Endothelial cell of umbilical vein (primary cell): ENCODE measurements around the gene RADIL. TPM values are rescaled to one million over a fixed set of nuclear protein-coding genes. Genes with fewer than 3 reads are reported as not detected.

Source experiments
- BruUV-seq: library from RNA; stranded (reverse); fragments of 400-500 nt; replicated peaks from 2 replicates; lab custom pipeline; 2021; lab: Mats Ljungman, UMichigan
- CTCF ChIA-PET: fragments of 300-600, 350-600 bp; sonication (Branson Sonifier 250); formaldehyde crosslinking; loops from one replicate; lab custom pipeline; 2021; ENCODE audit warnings: antibody characterized with exemption, inconsistent platforms; lab: Charles Lee
- POLR2A ChIA-PET: fragments of 300-600, 350-600 bp; sonication (Branson Sonifier 250); formaldehyde crosslinking; loops from one replicate; lab custom pipeline; 2021; ENCODE audit warnings: antibody characterized with exemption, inconsistent platforms; lab: Charles Lee
- DNase-seq: peaks from one replicate; pipeline ENCODE4 v3.0.0-alpha.2; 2011; ENCODE audit warnings: low read depth, low spot score
- FAIRE-seq: peaks from 2 replicates; lab custom pipeline; 2011; peaks lifted over from hg19 to GRCh38; lab: Jason Lieb, UNC
- H2AFZ ChIP-seq: 2 replicates; pipeline ENCODE4 v1.6.0; 2012; ENCODE audit warnings: low read depth, low read length, control low read depth, inconsistent platforms
- H3K27ac ChIP-seq: 2 replicates; pipeline ENCODE4 v1.5.1; 2011; ENCODE audit warnings: low read depth, mild to moderate bottlenecking, control low read depth, low read length, moderate library complexity; ENCODE audit not compliant: insufficient read depth
- H3K27me3 ChIP-seq, 2 experiments: 2 replicates each; pipeline versions ENCODE4 v1.6.0 to v1.6.1; 2011; ENCODE audit warnings: low read length in 2 of 2, mixed read lengths in 1 of 2; ENCODE audit not compliant: control insufficient read depth in 2 of 2, insufficient read depth in 2 of 2
- H3K36me3 ChIP-seq, 2 experiments: 2 replicates in 1 of 2; 3 replicates in 1 of 2; pipeline ENCODE4 v1.5.1; 2011; ENCODE audit warnings: low read length in 2 of 2, mild to moderate bottlenecking in 1 of 2, moderate library complexity in 1 of 2; ENCODE audit not compliant: control insufficient read depth in 2 of 2, insufficient read depth in 2 of 2; ENCODE audit errors: extremely low read depth in 1 of 2
- H3K4me1 ChIP-seq: 3 replicates; pipeline ENCODE4 v1.5.1; 2011; ENCODE audit warnings: mild to moderate bottlenecking, low read length; ENCODE audit not compliant: control insufficient read depth, insufficient read depth; ENCODE audit errors: extremely low read depth
- H3K4me2 ChIP-seq: 2 replicates; pipeline ENCODE4 v1.6.1; 2011; ENCODE audit warnings: low read length, control low read depth, mixed read lengths; ENCODE audit not compliant: insufficient read depth
- H3K4me3 ChIP-seq, 3 experiments: fragments of 200-600 bp in 1 of 3; sonication (generic), shearing (Covaris generic) in 1 of 3; replicated peaks in 1 of 3; 2 replicates each; pipeline ENCODE4 v1.5.1; 2011 to 2016; ENCODE audit warnings: control low read depth in 3 of 3, low read length in 3 of 3, mild to moderate bottlenecking in 2 of 3, inconsistent platforms in 1 of 3, low read depth in 1 of 3, moderate library complexity in 1 of 3; ENCODE audit not compliant: insufficient read depth in 1 of 3
- H3K79me2 ChIP-seq: 2 replicates; pipeline ENCODE4 v1.6.0; 2012; ENCODE audit warnings: low read length, inconsistent platforms; ENCODE audit not compliant: control insufficient read depth, insufficient read depth
- H3K9ac ChIP-seq: replicated peaks from 2 replicates; pipeline ENCODE3; 2011; ENCODE audit warnings: low read length, control low read depth; ENCODE audit not compliant: insufficient read depth; ENCODE audit errors: extremely low read depth
- H3K9me1 ChIP-seq: replicated peaks from 3 replicates; pipeline ENCODE4 v1.6.0; 2011; ENCODE audit warnings: mild to moderate bottlenecking, low read length; ENCODE audit not compliant: control insufficient read depth, insufficient read depth; ENCODE audit errors: extremely low read depth
- H3K9me3 ChIP-seq: replicated peaks from 2 replicates; pipeline ENCODE4 v1.5.1; 2012; ENCODE audit warnings: low read length, inconsistent platforms; ENCODE audit not compliant: control insufficient read depth, insufficient read depth
- H4K20me1 ChIP-seq: replicated peaks from 2 replicates; pipeline ENCODE3; 2011; ENCODE audit warnings: mild to moderate bottlenecking, low read length; ENCODE audit not compliant: control insufficient read depth, insufficient read depth; ENCODE audit errors: extremely low read depth
- EZH2 ChIP-seq: IDR thresholded peaks from 2 replicates; pipeline ENCODE4 v1.6.1; 2012; ENCODE audit warnings: borderline replicate concordance, low read depth, mild to moderate bottlenecking, moderate library complexity, low read length, inconsistent platforms; ENCODE audit not compliant: severe bottlenecking
- FOS ChIP-seq: IDR thresholded peaks from 2 replicates; pipeline ENCODE4 v1.6.1; 2011; ENCODE audit warnings: mild to moderate bottlenecking, low read length, moderate library complexity, borderline replicate concordance; ENCODE audit not compliant: insufficient read depth
- GATA2 ChIP-seq: IDR thresholded peaks from 2 replicates; pipeline ENCODE4 v1.7.0; 2011; ENCODE audit warnings: low read depth, mild to moderate bottlenecking, moderate library complexity, mixed read lengths, low read length; ENCODE audit not compliant: insufficient read length, insufficient read depth
- JUN ChIP-seq: IDR thresholded peaks from 2 replicates; pipeline ENCODE4 v1.6.1; 2011; ENCODE audit warnings: borderline replicate concordance, low read depth; ENCODE audit not compliant: insufficient read length, insufficient read depth
- MAX ChIP-seq: IDR thresholded peaks from 2 replicates; pipeline ENCODE4 v1.6.1; 2011; ENCODE audit not compliant: insufficient read depth, insufficient read length
- POLR2AphosphoS5 ChIP-seq: IDR thresholded peaks from 2 replicates; pipeline ENCODE4 v1.6.1; 2012; ENCODE audit warnings: low read depth, mild to moderate bottlenecking, control low read depth, low read length, moderate library complexity; ENCODE audit not compliant: insufficient read depth
- dilution Hi-C: fragments of 300-500 bp; cut with MboI; formaldehyde crosslinking; loops from one replicate; pipeline ENCODE4 v1.15.0; 2019; ENCODE audit warnings: low sequenced_read_pairs; ENCODE audit not compliant: extremely low pct_ligation_motif_present
- intact Hi-C: fragments of 100-400 bp; cut with micrococcal nuclease; formaldehyde crosslinking; loops from one replicate; pipeline ENCODE4 v1.10.0; 2022
- polyA plus RNA-seq, 4 experiments: library from polyadenylated mRNA; depleted of rRNA in 3 of 4; stranded (reverse) in 3 of 4; unstranded in 1 of 4; fragments of >200 nt; gene quantifications; 2 replicates each; pipeline versions ENCODE4 v1.2.1 to v1.2.3, GENCODE V29; 2011 to 2012; ENCODE audit warnings: missing spikeins in 1 of 4
- total RNA-seq: library from RNA; stranded (reverse); gene quantifications from 2 replicates; pipeline ENCODE4 v1.2.3, GENCODE V29; 2021

The RADIL gene
- total and polyA plus RNA-seq, 2 donors (not counting 3 experiments of a cell fraction or from before 2014, with no cell fraction given) = 1.2 to 2.5 TPM

GRCh38 chr7:4787541-4787940, 96.0 kb downstream of the RADIL start:
- FAIRE-seq = no peak

GRCh38 chr7:4786015-4786414, 97.5 kb downstream of the RADIL start:
- no peaks in the 10 kb centered on the region for H4K20me1 ChIP-seq
- DNase-seq = no peak
- dilution Hi-C loops = no loop called here
- no peaks in the 10 kb centered on the region for H3K9me1 ChIP-seq
- peaks cover under 1% of the 10 kb centered on the region for H3K79me2 ChIP-seq
- no peaks in the 10 kb centered on the region for H3K4me1 ChIP-seq
- H3K4me3 ChIP-seq = no peak overlapping the region
- no peak overlapping the region for H3K4me2 ChIP-seq
- TF ChIP-seq FOS = no peak
- no peak for TF ChIP-seq MAX
- TF ChIP-seq POLR2AphosphoS5 = no peak
- TF ChIP-seq JUN = no peak
- no peak for TF ChIP-seq GATA2
- H2AFZ ChIP-seq = no peak overlapping the region
- no peaks in the 10 kb centered on the region for H3K27me3 ChIP-seq
- H3K36me3 ChIP-seq = peaks cover 20 to 62% of the 10 kb centered on the region in 2 experiments
- no peak for FAIRE-seq
- H3K9ac ChIP-seq = no peak overlapping the region
- no peaks in the 10 kb centered on the region for H3K9me3 ChIP-seq
- no peak overlapping the region for H3K27ac ChIP-seq
- intact Hi-C loops = no loop called here
- BruUV-seq = no TSS peak
- ChIA-PET POLR2A (no interaction called here), CTCF (interaction anchor here (1.2 kb wide), 1 partner anchor 12 kb away, joined by 3 read pairs; no protein-coding TSS in a partner anchor)

More at GRCh38 chr7:4787541-4787940, 96.0 kb downstream of the RADIL start:
- Histone ChIP-seq H3K27me3 (no peaks in the 10 kb centered on the region), H3K9me3 (no peaks in the 10 kb centered on the region), H3K4me3 (no peak overlapping the region), H3K4me1 (no peaks in the 10 kb centered on the region), H4K20me1 (no peaks in the 10 kb centered on the region), H3K27ac (no peak overlapping the region), H3K79me2 (no peaks in the 10 kb centered on the region), H3K9me1 (no peaks in the 10 kb centered on the region), H3K36me3 (peaks cover 12 to 55% of the 10 kb centered on the region in 2 experiments), H3K4me2 (no peak overlapping the region), H2AFZ (no peak overlapping the region), H3K9ac (no peak overlapping the region)
- dilution Hi-C loops (no loop called here), intact Hi-C loops (no loop called here)
- TF ChIP-seq EZH2 = no peak
- ChIA-PET CTCF (no interaction called here), POLR2A (no interaction called here)
- BruUV-seq = no TSS peak
- DNase-seq = no peak
